ENCODE measurements around the gene PHAX. TPM values are rescaled to one million over a fixed set of nuclear protein-coding genes. Genes with fewer than 3 reads are reported as not detected.
"Not testable (repeated sequence)": the region's sequence is repeated elsewhere in the genome, so short reads cannot be mapped to it uniquely, and the experiment has no call there.

PHAX gene
- total RNA-seq, 1 donor, result 33.1 TPM

GRCh38 chr5:126631920-126632319 lies 31.2 kb downstream of the PHAX start:
- no peaks in the 10 kb centered on the region for H3K27me3 ChIP-seq (ENCODE audit: insufficient read depth, low read length)
- H3K4me3 ChIP-seq (ENCODE audit: low read length), result no peak overlapping the region
- H3K9me3 ChIP-seq (ENCODE audit: low read depth, low read length), result no peaks in the 10 kb centered on the region
- no peaks in the 10 kb centered on the region for H3K4me1 ChIP-seq (ENCODE audit: insufficient read depth, low read length)

GRCh38 chr5:126633552-126633951 lies 32.8 kb downstream of the PHAX start:
- no peaks in the 10 kb centered on the region for H3K27me3 ChIP-seq (ENCODE audit: insufficient read depth, low read length)
- no peaks in the 10 kb centered on the region for H3K9me3 ChIP-seq (ENCODE audit: low read depth, low read length)
- H3K4me1 ChIP-seq (ENCODE audit: insufficient read depth, low read length), result no peaks in the 10 kb centered on the region
- no peak overlapping the region for H3K4me3 ChIP-seq (ENCODE audit: low read length)

GRCh38 chr5:126635585-126635984 lies 34.8 kb downstream of the PHAX start:
- H3K27me3 ChIP-seq (ENCODE audit: insufficient read depth, low read length), result no peaks in the 10 kb centered on the region
- H3K9me3 ChIP-seq (ENCODE audit: low read depth, low read length), result no peaks in the 10 kb centered on the region
- no peak overlapping the region for H3K4me3 ChIP-seq (ENCODE audit: low read length)
- H3K4me1 ChIP-seq (ENCODE audit: insufficient read depth, low read length), result no peaks in the 10 kb centered on the region

GRCh38 chr5:126636956-126637355 lies 36.2 kb downstream of the PHAX start:
- Histone ChIP-seq H3K9me3 (ENCODE audit: low read depth, low read length) (no peaks in the 10 kb centered on the region), H3K4me1 (ENCODE audit: insufficient read depth, low read length) (no peaks in the 10 kb centered on the region), H3K4me3 (ENCODE audit: low read length) (no peak overlapping the region)

GRCh38 chr5:126640866-126641265 lies 40.1 kb downstream of the PHAX start:
- Histone ChIP-seq H3K27me3 (ENCODE audit: insufficient read depth, low read length) (no peaks in the 10 kb centered on the region), H3K9me3 (ENCODE audit: low read depth, low read length) (peaks cover 6% of the 10 kb centered on the region), H3K4me1 (ENCODE audit: insufficient read depth, low read length) (no peaks in the 10 kb centered on the region), H3K4me3 (ENCODE audit: low read length) (no peak overlapping the region)

More at GRCh38 chr5:126636956-126637355, 36.2 kb downstream of the PHAX start:
- H3K27me3 ChIP-seq (ENCODE audit: insufficient read depth, low read length), result no peaks in the 10 kb centered on the region

GRCh38 chr5:126641387-126641786 lies 40.6 kb downstream of the PHAX start:
- Histone ChIP-seq H3K4me1 (ENCODE audit: insufficient read depth, low read length) (no peaks in the 10 kb centered on the region), H3K9me3 (ENCODE audit: low read depth, low read length) (peaks cover 6% of the 10 kb centered on the region), H3K4me3 (ENCODE audit: low read length) (no peak overlapping the region), H3K27me3 (ENCODE audit: insufficient read depth, low read length) (no peaks in the 10 kb centered on the region)

GRCh38 chr5:126645132-126645531 lies 44.4 kb downstream of the PHAX start:
- H3K4me3 ChIP-seq (ENCODE audit: low read length), result no peak overlapping the region
- no peaks in the 10 kb centered on the region for H3K4me1 ChIP-seq (ENCODE audit: insufficient read depth, low read length)
- H3K9me3 ChIP-seq (ENCODE audit: low read depth, low read length), result peaks cover 6% of the 10 kb centered on the region
- no peaks in the 10 kb centered on the region for H3K27me3 ChIP-seq (ENCODE audit: insufficient read depth, low read length)

GRCh38 chr5:126647071-126647470 lies 46.3 kb downstream of the PHAX start:
- Histone ChIP-seq H3K9me3 (ENCODE audit: low read depth, low read length) (peaks cover 6% of the 10 kb centered on the region), H3K4me1 (ENCODE audit: insufficient read depth, low read length) (no peaks in the 10 kb centered on the region), H3K4me3 (ENCODE audit: low read length) (no peak overlapping the region), H3K27me3 (ENCODE audit: insufficient read depth, low read length) (no peaks in the 10 kb centered on the region)

GRCh38 chr5:126648471-126648870 lies 47.7 kb downstream of the PHAX start:
- Histone ChIP-seq H3K4me1 (ENCODE audit: insufficient read depth, low read length) (no peaks in the 10 kb centered on the region), H3K27me3 (ENCODE audit: insufficient read depth, low read length) (no peaks in the 10 kb centered on the region), H3K9me3 (ENCODE audit: low read depth, low read length) (peaks cover 6% of the 10 kb centered on the region), H3K4me3 (ENCODE audit: low read length) (no peak overlapping the region)

- not testable (repeated sequence) for H3K9me3 ChIP-seq (ENCODE audit: low read depth, low read length); H3K27me3 ChIP-seq (ENCODE audit: insufficient read depth, low read length); H3K4me3 ChIP-seq (ENCODE audit: low read length); H3K4me1 ChIP-seq (ENCODE audit: insufficient read depth, low read length)
Observed at GRCh38 chr5:126649057-126649456, 48.3 kb downstream of the PHAX start.

- H3K9me3 ChIP-seq (ENCODE audit: low read depth, low read length); H3K4me3 ChIP-seq (ENCODE audit: low read length); H3K4me1 ChIP-seq (ENCODE audit: insufficient read depth, low read length); H3K27me3 ChIP-seq (ENCODE audit: insufficient read depth, low read length): not testable (repeated sequence)
Observed at GRCh38 chr5:126649709-126650108, 49.0 kb downstream of the PHAX start.

- H3K9me3 ChIP-seq (ENCODE audit: low read depth, low read length), result peaks cover under 1% of the 10 kb centered on the region
- H3K4me1 ChIP-seq (ENCODE audit: insufficient read depth, low read length), result no peaks in the 10 kb centered on the region
- no peaks in the 10 kb centered on the region for H3K27me3 ChIP-seq (ENCODE audit: insufficient read depth, low read length)
- H3K4me3 ChIP-seq (ENCODE audit: low read length), result no peak overlapping the region
Observed at GRCh38 chr5:126650463-126650862, 49.7 kb downstream of the PHAX start.

- Histone ChIP-seq H3K4me1 (ENCODE audit: insufficient read depth, low read length) (no peaks in the 10 kb centered on the region), H3K9me3 (ENCODE audit: low read depth, low read length) (no peaks in the 10 kb centered on the region), H3K27me3 (ENCODE audit: insufficient read depth, low read length) (no peaks in the 10 kb centered on the region), H3K4me3 (ENCODE audit: low read length) (no peak overlapping the region)
Observed at GRCh38 chr5:126651013-126651577, 50.3 kb downstream of the PHAX start.

GRCh38 chr5:126656401-126657007 lies 55.8 kb downstream of the PHAX start:
- H3K4me3 ChIP-seq (ENCODE audit: low read length), result no peak overlapping the region
- no peaks in the 10 kb centered on the region for H3K9me3 ChIP-seq (ENCODE audit: low read depth, low read length)
- H3K27me3 ChIP-seq (ENCODE audit: insufficient read depth, low read length), result no peaks in the 10 kb centered on the region
- H3K4me1 ChIP-seq (ENCODE audit: insufficient read depth, low read length), result no peaks in the 10 kb centered on the region

GRCh38 chr5:126658561-126658960 lies 57.8 kb downstream of the PHAX start:
- no peak overlapping the region for H3K4me3 ChIP-seq (ENCODE audit: low read length)
- H3K9me3 ChIP-seq (ENCODE audit: low read depth, low read length), result no peaks in the 10 kb centered on the region
- H3K27me3 ChIP-seq (ENCODE audit: insufficient read depth, low read length), result no peaks in the 10 kb centered on the region
- no peaks in the 10 kb centered on the region for H3K4me1 ChIP-seq (ENCODE audit: insufficient read depth, low read length)

GRCh38 chr5:126659805-126660482 lies 59.2 kb downstream of the PHAX start:
- Histone ChIP-seq H3K9me3 (ENCODE audit: low read depth, low read length) (no peaks in the 10 kb centered on the region), H3K27me3 (ENCODE audit: insufficient read depth, low read length) (no peaks in the 10 kb centered on the region), H3K4me3 (ENCODE audit: low read length) (no peak overlapping the region), H3K4me1 (ENCODE audit: insufficient read depth, low read length) (no peaks in the 10 kb centered on the region)
